ENCODE data around the gene SDC1. TPM values are rescaled to one million over a fixed set of nuclear protein-coding genes. Genes with fewer than 3 reads are reported as not detected.

The SDC1 gene
- total and polyA plus RNA-seq, 2 of the 8 experiments (the other 6 are each of a cell fraction or from before 2014, with no cell fraction given) = 45.3 to 73.3 TPM

DNA sequence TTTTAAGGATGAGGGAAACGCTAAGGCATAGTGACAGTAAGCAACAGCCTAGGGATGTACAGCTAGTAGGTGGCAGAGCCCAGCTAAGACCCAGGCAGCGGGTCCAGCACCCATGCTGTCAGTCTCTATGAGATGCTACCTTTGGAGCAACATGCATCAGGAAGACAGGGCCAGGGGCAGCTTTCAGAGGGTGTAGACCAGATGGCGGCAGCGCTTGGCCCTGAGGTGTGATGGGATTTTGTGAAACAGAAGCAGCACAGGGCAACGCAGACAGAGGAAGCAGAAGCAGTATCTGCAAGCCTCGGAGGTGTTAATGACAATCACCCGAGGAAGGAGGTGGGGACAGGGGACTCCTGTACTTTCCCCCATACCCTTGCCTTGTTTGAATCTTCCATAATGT lies 43.2 kb downstream of the SDC1 start (continued):
- TF ChIP-seq, protein P1, sequence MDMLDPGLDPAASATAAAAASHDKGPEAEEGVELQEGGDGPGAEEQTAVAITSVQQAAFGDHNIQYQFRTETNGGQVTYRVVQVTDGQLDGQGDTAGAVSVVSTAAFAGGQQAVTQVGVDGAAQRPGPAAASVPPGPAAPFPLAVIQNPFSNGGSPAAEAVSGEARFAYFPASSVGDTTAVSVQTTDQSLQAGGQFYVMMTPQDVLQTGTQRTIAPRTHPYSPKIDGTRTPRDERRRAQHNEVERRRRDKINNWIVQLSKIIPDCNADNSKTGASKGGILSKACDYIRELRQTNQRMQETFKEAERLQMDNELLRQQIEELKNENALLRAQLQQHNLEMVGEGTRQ (IDR thresholded peaks at IDR 0.05; ENCODE audit: low read length) = no peak
- TF ChIP-seq EGR1 (IDR thresholded peaks at IDR 0.05; ENCODE audit: borderline replicate concordance, low read depth, low read length) (no peak), HDAC2 (IDR thresholded peaks at IDR 0.05; ENCODE audit: borderline replicate concordance in 1 of 2, low read depth in 2 of 2, low read length in 2 of 2) (no peak), CREB1 (IDR thresholded peaks at IDR 0.05) (no peak), TBP (IDR thresholded peaks at IDR 0.05; ENCODE audit: low read depth, low read length) (no peak), JUN (IDR thresholded peaks at IDR 0.05; ENCODE audit: low read depth, low read length) (no peak), SP1 (IDR thresholded peaks at IDR 0.05; ENCODE audit: low read depth, low read length) (no peak), ASH2L (IDR thresholded peaks at IDR 0.05; ENCODE audit: low read length) (no peak)
